H1 (cell line): ENCODE measurements around the gene HSF4. TPM values are rescaled to one million over a fixed set of nuclear protein-coding genes. Genes with fewer than 3 reads are reported as not detected.

Source experiments
- CTCF ChIA-PET: fragments of 300-600 bp; sonication (Branson Sonifier 250); formaldehyde crosslinking; loops from one replicate; lab custom pipeline; 2021; ENCODE audit not compliant: partially characterized antibody; lab: Charles Lee
- POLR2A ChIA-PET: fragments of 300-600 bp; sonication (Branson Sonifier 250); formaldehyde crosslinking; loops from one replicate; lab custom pipeline; 2021; ENCODE audit warnings: inconsistent platforms; ENCODE audit not compliant: partially characterized antibody; lab: Charles Lee
- DNase-seq, 2 experiments: peaks; one replicate each; pipeline versions ENCODE4 v3.0.0 to v3.0.0-alpha.2; 2010 to 2022; ENCODE audit warnings: low spot score in 2 of 2, low read depth in 1 of 2, mixed read lengths in 1 of 2
- FAIRE-seq: peaks from 2 replicates; lab custom pipeline; 2011; peaks lifted over from hg19 to GRCh38; lab: Jason Lieb, UNC
- H2AFZ ChIP-seq: 2 replicates; pipeline ENCODE4 v1.8.1; 2012; ENCODE audit warnings: low read length, inconsistent platforms
- H2AK5ac ChIP-seq: 2 replicates; pipeline ENCODE4 v1.6.1; 2013; ENCODE audit warnings: low read depth, low read length
- H2BK120ac ChIP-seq: replicated peaks from 2 replicates; pipeline ENCODE3; 2013; ENCODE audit warnings: low read depth, low read length, inconsistent platforms
- H2BK12ac ChIP-seq: 2 replicates; pipeline ENCODE4 v1.6.1; 2013; ENCODE audit warnings: low read depth, low read length
- H2BK15ac ChIP-seq: 2 replicates; pipeline ENCODE4 v1.6.1; 2013; ENCODE audit warnings: low read length
- H2BK20ac ChIP-seq: 2 replicates; pipeline ENCODE4 v1.6.1; 2013; ENCODE audit warnings: low read length
- H2BK5ac ChIP-seq: 2 replicates; pipeline ENCODE4 v1.6.1; 2013; ENCODE audit warnings: low read depth, low read length
- H3K14ac ChIP-seq: 2 replicates; pipeline ENCODE4 v1.6.1; 2013; ENCODE audit warnings: inconsistent platforms; ENCODE audit not compliant: insufficient read length
- H3K18ac ChIP-seq: 2 replicates; pipeline ENCODE4 v1.6.1; 2013; ENCODE audit warnings: low read length; ENCODE audit errors: extremely low read depth
- H3K23ac ChIP-seq: 2 replicates; pipeline ENCODE4 v1.6.1; 2013; ENCODE audit warnings: inconsistent platforms; ENCODE audit not compliant: insufficient read length
- H3K23me2 ChIP-seq: 2 replicates; pipeline ENCODE4 v1.6.1; 2013; ENCODE audit warnings: low read depth, low read length
- H3K27ac ChIP-seq: 2 replicates; pipeline ENCODE4 v1.6.1; 2011; ENCODE audit warnings: low read depth, low read length, inconsistent platforms
- H3K27me3 ChIP-seq, 4 experiments: replicated peaks in 1 of 4; 1 replicate in 1 of 4; 2 replicates in 3 of 4; pipeline versions ENCODE4 v1.6.1 to v1.8.1; 2011 to 2013; ENCODE audit warnings: low read length in 3 of 4, mild to moderate bottlenecking in 3 of 4, inconsistent platforms in 2 of 4, mixed read lengths in 2 of 4, moderate library complexity in 1 of 4; ENCODE audit not compliant: control insufficient read depth in 3 of 4, insufficient read depth in 3 of 4; ENCODE audit errors: extremely low read depth in 1 of 4
- H3K36me3 ChIP-seq, 4 experiments: 2 replicates each; pipeline versions ENCODE4 v1.6.1 to v1.8.1; 2011 to 2013; ENCODE audit warnings: mild to moderate bottlenecking in 4 of 4, low read length in 3 of 4, moderate library complexity in 2 of 4, control low read depth in 1 of 4, inconsistent platforms in 1 of 4; ENCODE audit not compliant: insufficient read depth in 4 of 4, control insufficient read depth in 2 of 4
- H3K4ac ChIP-seq: replicated peaks from 2 replicates; pipeline ENCODE3; 2013; ENCODE audit warnings: low read length, low read depth, mixed read lengths, inconsistent platforms; ENCODE audit not compliant: insufficient read length
- H3K4me1 ChIP-seq, 4 experiments: replicated peaks in 1 of 4; 1 replicate in 1 of 4; 2 replicates in 3 of 4; pipeline versions ENCODE4 v1.6.1 to v1.8.1; 2011 to 2013; ENCODE audit warnings: low read length in 3 of 4, inconsistent platforms in 2 of 4, mixed read lengths in 1 of 4; ENCODE audit not compliant: insufficient read depth in 4 of 4, control insufficient read depth in 3 of 4
- H3K4me2 ChIP-seq, 2 experiments: 2 replicates each; pipeline versions ENCODE4 v1.6.1 to v1.8.1; 2011 to 2013; ENCODE audit warnings: low read depth in 2 of 2, low read length in 2 of 2, control low read depth in 1 of 2, inconsistent platforms in 1 of 2, mild to moderate bottlenecking in 1 of 2; ENCODE audit not compliant: insufficient read depth in 1 of 2
- H3K4me3 ChIP-seq, 4 experiments: fragments of 200-600, 300-600 bp in 1 of 4; sonication (generic), shearing (Covaris generic), sonication (Bioruptor Twin) in 1 of 4; 2 replicates each; pipeline versions ENCODE4 v1.5.1 to v1.8.1; 2011 to 2016; ENCODE audit warnings: low read length in 4 of 4, low read depth in 3 of 4, control low read depth in 2 of 4, inconsistent platforms in 2 of 4, mild to moderate bottlenecking in 2 of 4, mixed read lengths in 1 of 4, moderate library complexity in 1 of 4; ENCODE audit not compliant: insufficient read depth in 2 of 4; ENCODE audit errors: extremely low read depth in 1 of 4
- H3K56ac ChIP-seq: replicated peaks from 2 replicates; pipeline ENCODE3; 2013; ENCODE audit warnings: low read depth, mild to moderate bottlenecking, mixed read lengths, low read length, inconsistent platforms; ENCODE audit not compliant: insufficient read length
- H3K79me1 ChIP-seq: 2 replicates; pipeline ENCODE4 v1.6.1; 2013; ENCODE audit warnings: low read depth, low read length, control low read depth
- H3K79me2 ChIP-seq, 2 experiments: 2 replicates each; pipeline versions ENCODE4 v1.6.1 to v1.8.1; 2012 to 2013; ENCODE audit warnings: low read length in 2 of 2, mild to moderate bottlenecking in 2 of 2, inconsistent platforms in 1 of 2; ENCODE audit not compliant: insufficient read depth in 2 of 2, control insufficient read depth in 1 of 2
- H3K9ac ChIP-seq, 4 experiments: replicated peaks in 1 of 4; 1 replicate in 1 of 4; 2 replicates in 3 of 4; pipeline versions ENCODE4 v1.6.1 to v1.8.1; 2011 to 2013; ENCODE audit warnings: low read depth in 3 of 4, low read length in 3 of 4, control low read depth in 2 of 4, mild to moderate bottlenecking in 2 of 4, moderate library complexity in 2 of 4, inconsistent platforms in 1 of 4; ENCODE audit errors: extremely low read depth in 1 of 4
- H3K9me3 ChIP-seq, 2 experiments: 2 replicates each; pipeline versions ENCODE4 v1.6.1 to v1.8.1; 2012 to 2013; ENCODE audit warnings: mild to moderate bottlenecking in 2 of 2, moderate library complexity in 2 of 2, control low read depth in 1 of 2, inconsistent platforms in 1 of 2, low read depth in 1 of 2, low read length in 1 of 2, mixed read lengths in 1 of 2; ENCODE audit not compliant: insufficient read depth in 2 of 2
- H4K20me1 ChIP-seq, 2 experiments: replicated peaks in 1 of 2; 2 replicates each; pipeline versions ENCODE3 to v1.8.1; 2011 to 2013; ENCODE audit warnings: inconsistent platforms in 2 of 2, low read length in 2 of 2, mild to moderate bottlenecking in 1 of 2; ENCODE audit not compliant: insufficient read depth in 2 of 2, control insufficient read depth in 1 of 2
- H4K5ac ChIP-seq: 2 replicates; pipeline ENCODE4 v1.6.1; 2013; ENCODE audit warnings: low read length, low read depth, mixed read lengths, inconsistent platforms; ENCODE audit not compliant: insufficient read length
- H4K8ac ChIP-seq: 2 replicates; pipeline ENCODE4 v1.8.0; 2013; ENCODE audit warnings: mild to moderate bottlenecking, moderate library complexity, low read length, inconsistent platforms; ENCODE audit not compliant: insufficient read depth; ENCODE audit errors: extremely low read depth
- H4K91ac ChIP-seq: replicated peaks from 2 replicates; pipeline ENCODE3; 2013; ENCODE audit warnings: low read length, mixed read lengths, inconsistent platforms; ENCODE audit not compliant: insufficient read length
- JUN ChIP-seq: IDR thresholded peaks from 2 replicates; pipeline ENCODE4 v1.6.1; 2011; ENCODE audit warnings: low read depth, mild to moderate bottlenecking, improper control_type of control experiment, low read length
- WGBS, 2 experiments: shearing (Covaris generic) in 1 of 2; methylation state at CpG; one replicate each; pipeline versions ENCODE4 v1.1.6 to v1.1.7; 2013 to 2015; ENCODE audit warnings: low lambda C conversion rate in 2 of 2, mixed read lengths in 2 of 2, inconsistent platforms in 1 of 2, low coverage in 1 of 2, missing lambda C conversion rate in 1 of 2; ENCODE audit not compliant: insufficient replicate concordance in 2 of 2, insufficient coverage in 1 of 2, insufficient read length in 1 of 2; ENCODE audit errors: extremely low coverage in 1 of 2, missing lambda C conversion rate in 1 of 2; 5-methylcytosine and 5-hydroxymethylcytosine counted together
- polyA plus RNA-seq, 7 experiments: library from polyadenylated mRNA; depleted of rRNA in 3 of 7; stranded (reverse) in 5 of 7; unstranded in 2 of 7; fragments of >200 nt in 5 of 7; fragments of 200-250 nt in 2 of 7; gene quantifications; 1 replicate in 5 of 7; 2 replicates in 1 of 7; 4 replicates in 1 of 7; pipeline versions ENCODE4 v1.2.1 to v1.2.3, GENCODE V29; 2011 to 2013; ENCODE audit warnings: missing spikeins in 2 of 7, mixed read lengths in 2 of 7
- total RNA-seq: library from RNA; stranded (reverse); fragmentation: NEBNext Ultra II Directional; extraction: Animal tissue kit (Norgen Biotek cat#: 25700); gene quantifications from 2 replicates; pipeline ENCODE4 v1.2.1, GENCODE V29; 2021

HSF4 gene
- total and polyA plus RNA-seq, 2 of the 8 experiments (the other 6 are each of a cell fraction or from before 2014, with no cell fraction given), result 0.14 TPM; not detected in 1

DNA sequence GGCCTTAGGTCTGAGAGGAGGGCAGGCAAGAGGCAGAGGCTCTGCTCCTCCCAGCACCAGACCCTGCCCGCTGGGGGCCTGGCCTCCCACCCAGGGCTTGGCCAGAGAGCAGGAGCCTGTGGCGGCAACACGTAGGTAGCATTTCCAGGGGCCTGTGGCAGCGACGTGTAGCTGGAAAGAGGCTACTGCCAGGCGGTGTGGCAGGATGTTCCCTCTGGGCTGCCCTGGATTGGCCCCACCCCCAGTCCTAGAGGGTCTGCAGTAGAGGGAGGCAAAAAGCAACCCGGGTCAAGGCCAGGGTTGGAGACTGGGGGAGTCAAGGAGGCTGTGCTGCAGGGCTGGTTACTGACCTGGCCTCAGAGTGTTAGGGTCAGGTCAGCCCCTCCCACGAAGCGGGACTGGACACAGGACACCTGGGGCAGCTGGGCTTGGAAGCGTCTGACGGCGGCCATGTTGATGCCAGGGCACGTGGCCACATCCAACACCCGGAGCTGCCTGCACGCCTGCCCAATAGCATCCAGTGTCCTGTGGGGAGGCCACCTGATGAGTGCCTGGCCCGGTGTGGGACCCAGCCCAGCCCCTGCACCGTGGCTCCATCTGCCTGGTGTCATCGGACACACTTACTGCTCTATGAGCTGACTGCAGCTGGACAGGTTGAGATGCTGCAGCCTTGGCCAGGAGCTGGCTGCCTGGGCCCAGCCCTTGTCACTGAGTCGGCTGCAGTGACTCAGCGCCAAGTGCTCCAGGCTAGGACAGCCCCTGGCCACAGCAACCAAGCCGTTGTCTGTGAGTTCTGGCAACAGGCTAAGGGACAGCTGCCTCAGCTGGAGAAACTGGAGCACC is 42.9 kb downstream of the HSF4 start:
- ChIA-PET CTCF (interaction anchor here (1.2 to 8.9 kb wide), 7 partner anchors 11 to 53 kb away, joined by 3 to 111 read pairs (median 5); partner anchors contain the start of genes E2F4, ELMO3 and TMEM208), POLR2A (interaction anchor here (1.0 to 4.3 kb wide), 5 partner anchors 9 to 209 kb away, joined by 3 to 20 read pairs (median 3); partner anchors contain the start of gene TMEM208)
- Histone ChIP-seq H3K79me1 (no peaks in the 10 kb centered on the region), H3K4ac (no peak overlapping the region), H3K4me1 (peaks cover 0 to 10% (median 1%) of the 10 kb centered on the region in 4 experiments; a peak in 2 of 7 replicates), H3K23me2 (no peaks in the 10 kb centered on the region), H3K14ac (no peak overlapping the region), H3K18ac (peak overlapping the region; percentile 71), H3K27me3 (peaks cover 0 to 6% (median 2%) of the 10 kb centered on the region in 4 experiments; a peak in 1 of 7 replicates), H2BK12ac (peak overlapping the region; percentile 50; the same call in 1 of the 2 replicates), H3K23ac (no peak overlapping the region), H2BK120ac (no peak overlapping the region), H2AK5ac (no peak overlapping the region; the same call in 1 of the 2 replicates), H3K56ac (no peak overlapping the region), H2BK20ac (no peak overlapping the region), H3K9ac (no peak overlapping the region), H3K9me3 (no peaks in the 10 kb centered on the region), H4K91ac (peak overlapping the region; percentile 49), H3K4me3 (no peak overlapping the region), H2BK5ac (peak overlapping the region; percentile 60; the same call in 1 of the 2 replicates), H3K79me2 (no peaks in the 10 kb centered on the region), H3K27ac (no peak overlapping the region), H2AFZ (no peak overlapping the region), H3K36me3 (peaks cover 0 to 3% (median 0%) of the 10 kb centered on the region in 4 experiments; a peak in 2 of 8 replicates), H3K4me2 (no peak overlapping the region), H2BK15ac (no peak overlapping the region), H4K20me1 (peaks cover 0 to 1% of the 10 kb centered on the region in 2 experiments), H4K8ac (peak overlapping the region; percentile 59; the same call in 1 of the 2 replicates), H4K5ac (no peak overlapping the region)
- 85% methylated on average over 21 of the region's 21 CpGs; no CpG with 5 or more reads in 1 of the 2 experiments for WGBS, 2 experiments
- no peak for DNase-seq
- FAIRE-seq, result no peak
- TF ChIP-seq JUN, result no peak
